HepG2 (cell line): ENCODE results near the gene NSG2. TPM values are rescaled to one million over a fixed set of nuclear protein-coding genes. Genes with fewer than 3 reads are reported as not detected.

ENCODE experiments used
- ATAC-seq: fragments of 200-7000 bp; cut with Tn5 transposase; 3 replicates; pipeline ENCODE4 v1.9.1; 2020; ENCODE audit warnings: mild to moderate bottlenecking, moderate library complexity
- BruUV-seq: library from RNA; stranded (reverse); fragments of 400-500 nt; replicated peaks from 2 replicates; lab custom pipeline; 2021; lab: Mats Ljungman, UMichigan
- CTCF ChIA-PET: fragments of 300-600 bp; formaldehyde crosslinking; extraction: SDS; loops from one replicate; lab custom pipeline; 2021; ENCODE audit warnings: low total read pairs, inconsistent platforms, low intra/inter-chr PET ratio; lab: Yijun Ruan, JAX
- POLR2A ChIA-PET: fragments of 350-600 bp; sonication (Branson Sonifier 250); formaldehyde crosslinking; loops from one replicate; lab custom pipeline; 2020; ENCODE audit warnings: antibody characterized with exemption, inconsistent platforms; lab: Yijun Ruan, JAX
- DNase-seq: peaks from one replicate; pipeline ENCODE4 v3.0.0-alpha.2; 2015; ENCODE audit warnings: low spot score
- FAIRE-seq: peaks from 3 replicates; lab custom pipeline; 2011; peaks lifted over from hg19 to GRCh38; lab: Jason Lieb, UNC
- H2AFZ ChIP-seq: one replicate; pipeline ENCODE4 v1.6.1; 2011; ENCODE audit warnings: low read length, inconsistent platforms
- H3K27ac ChIP-seq: fragments of 300-600 bp; 3 replicates; pipeline ENCODE4 v1.8.0; 2011; ENCODE audit warnings: mixed run types, mild to moderate bottlenecking, mixed read lengths, low read length, inconsistent platforms; ENCODE audit not compliant: insufficient read depth; ENCODE audit errors: extremely low read length
- H3K27me3 ChIP-seq, 2 experiments: fragments of 200-600 bp in 1 of 2; 2 replicates in 1 of 2; 3 replicates in 1 of 2; pipeline versions ENCODE4 v1.6.0 to v1.8.0; 2011; ENCODE audit warnings: low read length in 2 of 2, mild to moderate bottlenecking in 2 of 2, moderate library complexity in 2 of 2, inconsistent platforms in 1 of 2; ENCODE audit not compliant: insufficient read depth in 2 of 2, control insufficient read depth in 1 of 2
- H3K36me3 ChIP-seq, 2 experiments: fragments of 200-600 bp in 1 of 2; replicated peaks in 1 of 2; 2 replicates in 1 of 2; 3 replicates in 1 of 2; pipeline versions ENCODE4 v1.5.1 to v1.8.0; 2011; ENCODE audit warnings: low read length in 2 of 2, inconsistent platforms in 1 of 2; ENCODE audit not compliant: insufficient read depth in 2 of 2, control insufficient read depth in 1 of 2
- H3K4me1 ChIP-seq: 2 replicates; pipeline ENCODE4 v1.5.1; 2012; ENCODE audit warnings: low read length, inconsistent platforms; ENCODE audit not compliant: insufficient read depth
- H3K4me2 ChIP-seq: 2 replicates; pipeline ENCODE4 v1.6.0; 2011; ENCODE audit warnings: low read depth, low read length, inconsistent platforms
- H3K4me3 ChIP-seq, 3 experiments: fragments of 200-600 bp in 1 of 3; sonication (generic), shearing (Covaris generic) in 1 of 3; replicated peaks in 1 of 3; 2 replicates each; pipeline ENCODE4 v1.5.1; 2011 to 2016; ENCODE audit warnings: low read length in 3 of 3, inconsistent platforms in 2 of 3, low read depth in 2 of 3, mild to moderate bottlenecking in 2 of 3, control low read depth in 1 of 3, mixed read lengths in 1 of 3; ENCODE audit not compliant: insufficient read depth in 1 of 3
- H3K79me2 ChIP-seq: one replicate; pipeline ENCODE4 v1.6.1; 2011; ENCODE audit warnings: low read length, inconsistent platforms; ENCODE audit not compliant: insufficient read depth
- H3K9ac ChIP-seq: 2 replicates; pipeline ENCODE4 v1.6.0; 2011; ENCODE audit warnings: mild to moderate bottlenecking, low read depth, low read length, inconsistent platforms; ENCODE audit not compliant: insufficient read depth
- H3K9me3 ChIP-seq: 2 replicates; pipeline ENCODE4 v1.5.1; 2012; ENCODE audit warnings: mild to moderate bottlenecking, low read length
- H4K20me1 ChIP-seq: 2 replicates; pipeline ENCODE4 v1.6.0; 2011; ENCODE audit warnings: inconsistent platforms, mild to moderate bottlenecking, low read length, moderate library complexity; ENCODE audit not compliant: insufficient read depth
- ELF3 ChIP-seq: IDR thresholded peaks from 2 replicates; pipeline ENCODE4 v1.6.1; 2016; ENCODE audit warnings: missing genetic modification reagents, missing compliant biosample characterization
- ETV5 ChIP-seq: IDR thresholded peaks from 2 replicates; pipeline ENCODE4 v1.6.1; 2018; ENCODE audit warnings: missing biosample characterization, missing genetic modification reagents, inconsistent platforms, borderline replicate concordance
- FOSL1 ChIP-seq: sonication (generic); formaldehyde crosslinking; IDR thresholded peaks from 2 replicates; pipeline ENCODE4 v1.9.0; 2021; ENCODE audit warnings: missing genetic modification reagents, borderline replicate concordance
- HCFC1 ChIP-seq: fragments of 150-350 bp; IDR thresholded peaks from 2 replicates; pipeline ENCODE4 v1.6.1; 2014; ENCODE audit warnings: low read depth, low read length
- HDAC2 ChIP-seq: sonication (generic); formaldehyde crosslinking; IDR thresholded peaks from 2 replicates; pipeline ENCODE4 v1.4.0; 2020; ENCODE audit warnings: missing genetic modification reagents
- PBX2 ChIP-seq: IDR thresholded peaks from 2 replicates; pipeline ENCODE4 v1.6.1; 2016; ENCODE audit warnings: control low read depth
- REL ChIP-seq: sonication (generic); formaldehyde crosslinking; conservative IDR thresholded peaks from 2 replicates; pipeline ENCODE4 v1.8.0; 2022; ENCODE audit warnings: mild to moderate bottlenecking, missing genetic modification reagents, moderate library complexity
- SNRNP70 ChIP-seq: fragments of 200-400 bp; formaldehyde crosslinking; IDR thresholded peaks from 2 replicates; pipeline ENCODE4 v1.6.1; 2017; ENCODE audit warnings: mild to moderate bottlenecking, low read depth, low read length, moderate library complexity
- ZBTB40 ChIP-seq, 2 experiments: fragments of 450-650 bp in 1 of 2; sonication (generic) in 1 of 2; formaldehyde crosslinking in 1 of 2; IDR thresholded peaks; 2 replicates each; pipeline versions ENCODE4 v1.6.1 to v1.8.0; 2016 to 2022; ENCODE audit warnings: antibody characterized with exemption in 1 of 2, mild to moderate bottlenecking in 1 of 2, missing genetic modification reagents in 1 of 2
- ZNF441 ChIP-seq: sonication (generic); formaldehyde crosslinking; IDR thresholded peaks from 2 replicates; pipeline ENCODE4 v1.7.0; 2021; ENCODE audit warnings: missing genetic modification reagents, borderline replicate concordance
- ZNF563 ChIP-seq: sonication (generic); formaldehyde crosslinking; IDR thresholded peaks from 2 replicates; pipeline ENCODE4 v1.8.0; 2022; ENCODE audit warnings: mild to moderate bottlenecking, moderate library complexity, missing genetic modification reagents
- ZNF737 ChIP-seq: sonication (generic); formaldehyde crosslinking; IDR thresholded peaks from 2 replicates; pipeline ENCODE4 v1.5.0; 2020; ENCODE audit warnings: missing genetic modification reagents, mild to moderate bottlenecking, borderline replicate concordance
- ZNF770 ChIP-seq: sonication (generic); formaldehyde crosslinking; IDR thresholded peaks from 2 replicates; pipeline ENCODE4 v1.5.0; 2020; ENCODE audit warnings: mild to moderate bottlenecking, missing genetic modification reagents
- ZNF777 ChIP-seq: sonication (generic); formaldehyde crosslinking; IDR thresholded peaks from 2 replicates; pipeline ENCODE4 v1.4.0; 2020; ENCODE audit warnings: missing genetic modification reagents
- in situ Hi-C: cut with HindIII; loops from 2 replicates; pipeline ENCODE4 v1.10.0; 2017; ENCODE audit warnings: low pct_unique_long_range_greater_than_20kb; ENCODE audit not compliant: extremely low pct_ligation_motif_present
- intact Hi-C: fragments of 100-400 bp; cut with micrococcal nuclease; formaldehyde crosslinking; loops from one replicate; pipeline ENCODE4 v1.10.0; 2022; ENCODE audit not compliant: unreplicated experiment
- polyA plus RNA-seq, 8 experiments: library from polyadenylated mRNA; depleted of rRNA in 3 of 8; stranded (reverse) in 7 of 8; unstranded in 1 of 8; fragments of >200 nt; fragmentation: Illumina TruSeq in 4 of 8; extraction: Trizol in 4 of 8; gene quantifications; 2 replicates each; pipeline versions ENCODE4 v1.2.1 to v1.2.3, GENCODE V29; 2011 to 2016; ENCODE audit warnings: low read depth in 4 of 8, missing spikeins in 1 of 8, mixed read lengths in 1 of 8; ENCODE audit not compliant: insufficient read depth in 1 of 8
- total RNA-seq, 5 experiments: library from RNA; depleted of rRNA; stranded (reverse); fragments of >200 nt; fragmentation: Illumina TruSeq; extraction: Trizol; gene quantifications; 2 replicates each; pipeline ENCODE4 v1.2.3, GENCODE V29; 2016; ENCODE audit warnings: low read depth in 1 of 5

Gene NSG2
- total and polyA plus RNA-seq, 2 of the 13 experiments (the other 11 are each of a cell fraction or from before 2014, with no cell fraction given): 0.21 TPM; not detected in 1

- H3K79me2 ChIP-seq: no peaks in the 10 kb centered on the region
- H3K27me3 ChIP-seq: no peaks in the 10 kb centered on the region; a peak in 1 of 5 replicates
- H3K36me3 ChIP-seq: no peaks in the 10 kb centered on the region
- H3K27ac ChIP-seq: no peak overlapping the region
- no peak for ATAC-seq
- CTCF ChIA-PET: no interaction called here
- no peak for DNase-seq
- no peak for FAIRE-seq
- POLR2A ChIA-PET: no interaction called here
- intact Hi-C loops: no loop called here
- no peak overlapping the region for H3K4me2 ChIP-seq
- no peaks in the 10 kb centered on the region for H4K20me1 ChIP-seq
- no peak overlapping the region for H2AFZ ChIP-seq
- no peaks in the 10 kb centered on the region for H3K9me3 ChIP-seq
- no peak overlapping the region for H3K9ac ChIP-seq
- no peak overlapping the region for H3K4me3 ChIP-seq
- no TSS peak for BruUV-seq
- in situ Hi-C loops: no loop called here
- H3K4me1 ChIP-seq: no peaks in the 10 kb centered on the region
- no peak for TF ChIP-seq ZBTB40 (IDR thresholded peaks at IDR 0.05)
- no peak for TF ChIP-seq ZBTB40 (CRISPR knock-in tag; IDR thresholded peaks at IDR 0.05)
- no peak for TF ChIP-seq ELF3 (CRISPR knock-in tag)
- TF ChIP-seq SNRNP70: no peak
- no peak for TF ChIP-seq ETV5
- TF ChIP-seq PBX2: no peak
- no peak for TF ChIP-seq ZNF737
- no peak for TF ChIP-seq ZNF770 (CRISPR knock-in tag)
- no peak for TF ChIP-seq ZNF563 (CRISPR knock-in tag)
- no peak for TF ChIP-seq REL (CRISPR knock-in tag)
- TF ChIP-seq ZNF777 (CRISPR knock-in tag): no peak
- no peak for TF ChIP-seq HDAC2 (CRISPR knock-in tag)
- no peak for TF ChIP-seq HCFC1
- TF ChIP-seq ZNF441 (CRISPR knock-in tag): no peak
- no peak for TF ChIP-seq FOSL1 (CRISPR knock-in tag)
These were observed 41.7 kb upstream of the NSG2 start for GRCh38 chr5:174003795-174004194.
